K562 (cell line): ENCODE data around the gene PSMD13. TPM values are rescaled to one million over a fixed set of nuclear protein-coding genes. Genes with fewer than 3 reads are reported as not detected.
"Not testable (repeated sequence)": the region's sequence is repeated elsewhere in the genome, so short reads cannot be mapped to it uniquely, and the experiment has no call there.

Experiments
- ATAC-seq: fragments of 200-7000 bp; cut with Tn5 transposase; 3 replicates; pipeline ENCODE4 v1.9.1; 2020; ENCODE audit warnings: moderate library complexity
- BruUV-seq: library from RNA; stranded (reverse); fragments of 400-500 nt; replicated peaks from 2 replicates; lab custom pipeline; 2021; lab: Mats Ljungman, UMichigan
- CTCF ChIA-PET: fragments of 300-600 bp; formaldehyde crosslinking; extraction: SDS; loops from one replicate; lab custom pipeline; 2021; ENCODE audit warnings: low intra/inter-chr PET ratio; lab: Yijun Ruan, JAX
- POLR2A ChIA-PET: fragments of 300-600, 350-650 bp; sonication (Branson Sonifier 250); formaldehyde crosslinking; extraction: SDS; loops from one replicate; lab custom pipeline; 2021; ENCODE audit warnings: antibody characterized with exemption, inconsistent platforms; lab: Yijun Ruan, JAX
- DNase-seq, 4 experiments: peaks; one replicate each; pipeline versions ENCODE4 v3.0.0 to v3.0.0-alpha.2; 2011 to 2018; ENCODE audit warnings: low spot score in 3 of 4, mixed read lengths in 3 of 4; ENCODE audit errors: extremely low read depth in 1 of 4
- FAIRE-seq: peaks from 2 replicates; lab custom pipeline; 2011; peaks lifted over from hg19 to GRCh38; lab: Jason Lieb, UNC
- H2AFZ ChIP-seq: 2 replicates; pipeline ENCODE4 v1.6.0; 2011; ENCODE audit warnings: low read depth, low read length, control low read depth, inconsistent platforms
- H3K27ac ChIP-seq: fragments of 200-600 bp; 3 replicates; pipeline ENCODE4 v1.8.0; 2011; ENCODE audit warnings: low read depth, mild to moderate bottlenecking, control low read depth, inconsistent platforms, low read length, moderate library complexity, mixed read lengths; ENCODE audit errors: extremely low read depth
- H3K27me3 ChIP-seq, 2 experiments: fragments of 300-600 bp in 1 of 2; 2 replicates in 1 of 2; 3 replicates in 1 of 2; pipeline versions ENCODE4 v1.6.0 to v1.8.0; 2011; ENCODE audit warnings: inconsistent platforms in 2 of 2, low read length in 2 of 2, mild to moderate bottlenecking in 1 of 2, mixed read lengths in 1 of 2, moderate library complexity in 1 of 2; ENCODE audit not compliant: control insufficient read depth in 2 of 2, insufficient read depth in 2 of 2
- H3K36me3 ChIP-seq: fragments of 300-600 bp; 3 replicates; pipeline ENCODE4 v1.8.0; 2011; ENCODE audit warnings: mild to moderate bottlenecking, low read length, inconsistent platforms; ENCODE audit not compliant: control insufficient read depth, insufficient read depth
- H3K4me1 ChIP-seq, 2 experiments: fragments of 200-600 bp in 1 of 2; replicated peaks in 1 of 2; 2 replicates in 1 of 2; 3 replicates in 1 of 2; pipeline versions ENCODE4 v1.5.1 to v1.8.0; 2011; ENCODE audit warnings: inconsistent platforms in 2 of 2, low read length in 2 of 2, mild to moderate bottlenecking in 1 of 2, mixed read lengths in 1 of 2, moderate library complexity in 1 of 2; ENCODE audit not compliant: control insufficient read depth in 2 of 2, insufficient read depth in 2 of 2
- H3K4me2 ChIP-seq: 2 replicates; pipeline ENCODE4 v1.6.1; 2011; ENCODE audit warnings: low read length, control low read depth, inconsistent platforms, mixed read lengths; ENCODE audit not compliant: insufficient read depth
- H3K4me3 ChIP-seq: fragments of 200-600 bp; sonication (generic), shearing (Covaris generic); 2 replicates; pipeline ENCODE4 v1.5.1; 2016; ENCODE audit warnings: control low read depth, inconsistent platforms
- H3K79me2 ChIP-seq: fragments of 200-600 bp; 3 replicates; pipeline ENCODE4 v1.8.0; 2011; ENCODE audit warnings: low read length, inconsistent platforms; ENCODE audit not compliant: control insufficient read depth, insufficient read depth
- H3K9ac ChIP-seq, 2 experiments: 2 replicates each; pipeline versions ENCODE4 v1.6.0 to v1.6.1; 2011; ENCODE audit warnings: low read depth in 2 of 2, low read length in 2 of 2, control low read depth in 1 of 2, inconsistent platforms in 1 of 2, mild to moderate bottlenecking in 1 of 2, mixed read lengths in 1 of 2; ENCODE audit not compliant: insufficient read depth in 1 of 2
- H3K9me1 ChIP-seq: one replicate; pipeline ENCODE4 v1.6.0; 2011; ENCODE audit warnings: inconsistent platforms, mild to moderate bottlenecking, low read length, moderate library complexity; ENCODE audit not compliant: control insufficient read depth, insufficient read depth
- H3K9me3 ChIP-seq: replicated peaks from 2 replicates; pipeline ENCODE4 v1.5.1; 2011; ENCODE audit warnings: low read depth, low read length, inconsistent platforms; ENCODE audit not compliant: control insufficient read depth, insufficient read depth
- H4K20me1 ChIP-seq: replicated peaks from 2 replicates; pipeline ENCODE4 v1.6.1; 2011; ENCODE audit warnings: low read length, inconsistent platforms, mixed read lengths; ENCODE audit not compliant: control insufficient read depth, insufficient read depth
- ATF1 ChIP-seq, 2 experiments: fragments of 450-650 bp in 1 of 2; IDR thresholded peaks; 2 replicates each; pipeline ENCODE4 v1.6.1; 2016; ENCODE audit warnings: missing compliant biosample characterization in 1 of 2, missing genetic modification characterization in 1 of 2
- L3MBTL2 ChIP-seq: fragments of 450-650 bp; IDR thresholded peaks from 2 replicates; pipeline ENCODE4 v1.6.1; 2016; ENCODE audit warnings: mild to moderate bottlenecking, moderate library complexity
- SFPQ ChIP-seq: fragments of 200-400 bp; formaldehyde crosslinking; IDR thresholded peaks from 2 replicates; pipeline ENCODE4 v1.6.1; 2017; ENCODE audit warnings: mild to moderate bottlenecking, low read depth, low read length, moderate library complexity
- TRIM24 ChIP-seq, 2 experiments: fragments of 450-650 bp; IDR thresholded peaks; 2 replicates each; pipeline ENCODE4 v1.6.1; 2016
- ZBTB1 ChIP-seq: sonication (generic); formaldehyde crosslinking; IDR thresholded peaks from 2 replicates; pipeline ENCODE4 v1.8.1; 2023; ENCODE audit warnings: missing genetic modification reagents, low read depth, mild to moderate bottlenecking, borderline replicate concordance
- ZBTB34 ChIP-seq: fragments of 250-450 bp; sonication (Bioruptor Pico); IDR thresholded peaks from 2 replicates; pipeline ENCODE4 v1.8.0; 2021; ENCODE audit warnings: mild to moderate bottlenecking, moderate library complexity
- WGBS: fragments of 100-300 bp; shearing (Covaris generic); methylation state at CpG from one replicate; pipeline ENCODE4 v1.1.6; 2016; ENCODE audit warnings: low coverage, mixed read lengths; ENCODE audit not compliant: insufficient coverage; ENCODE audit errors: missing lambda C conversion rate; 5-methylcytosine and 5-hydroxymethylcytosine counted together
- in situ Hi-C: fragments of 300-500 bp; cut with MboI; formaldehyde crosslinking; loops from 4 replicates; pipeline ENCODE4 v1.15.0; 2018; ENCODE audit warnings: inconsistent platforms, mixed read lengths
- intact Hi-C: fragments of 100-400 bp; cut with micrococcal nuclease; formaldehyde crosslinking; loops from 2 replicates; pipeline ENCODE4 v1.14.2; 2022
- polyA plus RNA-seq, 8 experiments: library from polyadenylated mRNA; depleted of rRNA in 4 of 8; stranded (reverse) in 5 of 8; unstranded in 3 of 8; fragments of >200 nt; fragmentation: Nextera tagmentation in 2 of 8; fragmentation: Illumina TruSeq in 1 of 8; extraction: Ambion mirVana in 2 of 8; extraction: Trizol in 1 of 8; gene quantifications; 2 replicates each; pipeline versions ENCODE4 v1.2.1 to v1.2.3, GENCODE V29; 2011 to 2014; ENCODE audit warnings: inconsistent platforms in 1 of 8, missing spikeins in 1 of 8
- total RNA-seq, 7 experiments: library from RNA; depleted of rRNA in 6 of 7; stranded (reverse); fragments of >200 nt in 6 of 7; fragmentation: Illumina TruSeq in 2 of 7; extraction: Trizol in 2 of 7; gene quantifications; 2 replicates each; pipeline versions ENCODE4 v1.2.1 to v1.2.3, GENCODE V29; 2011 to 2021; ENCODE audit warnings: low replicate concordance in 1 of 7

The PSMD13 gene
- total and polyA plus RNA-seq, 9 of the 15 experiments (the other 6 are each of a cell fraction or from before 2014, with no cell fraction given) = 185 to 383 (median 267) TPM

DNA sequence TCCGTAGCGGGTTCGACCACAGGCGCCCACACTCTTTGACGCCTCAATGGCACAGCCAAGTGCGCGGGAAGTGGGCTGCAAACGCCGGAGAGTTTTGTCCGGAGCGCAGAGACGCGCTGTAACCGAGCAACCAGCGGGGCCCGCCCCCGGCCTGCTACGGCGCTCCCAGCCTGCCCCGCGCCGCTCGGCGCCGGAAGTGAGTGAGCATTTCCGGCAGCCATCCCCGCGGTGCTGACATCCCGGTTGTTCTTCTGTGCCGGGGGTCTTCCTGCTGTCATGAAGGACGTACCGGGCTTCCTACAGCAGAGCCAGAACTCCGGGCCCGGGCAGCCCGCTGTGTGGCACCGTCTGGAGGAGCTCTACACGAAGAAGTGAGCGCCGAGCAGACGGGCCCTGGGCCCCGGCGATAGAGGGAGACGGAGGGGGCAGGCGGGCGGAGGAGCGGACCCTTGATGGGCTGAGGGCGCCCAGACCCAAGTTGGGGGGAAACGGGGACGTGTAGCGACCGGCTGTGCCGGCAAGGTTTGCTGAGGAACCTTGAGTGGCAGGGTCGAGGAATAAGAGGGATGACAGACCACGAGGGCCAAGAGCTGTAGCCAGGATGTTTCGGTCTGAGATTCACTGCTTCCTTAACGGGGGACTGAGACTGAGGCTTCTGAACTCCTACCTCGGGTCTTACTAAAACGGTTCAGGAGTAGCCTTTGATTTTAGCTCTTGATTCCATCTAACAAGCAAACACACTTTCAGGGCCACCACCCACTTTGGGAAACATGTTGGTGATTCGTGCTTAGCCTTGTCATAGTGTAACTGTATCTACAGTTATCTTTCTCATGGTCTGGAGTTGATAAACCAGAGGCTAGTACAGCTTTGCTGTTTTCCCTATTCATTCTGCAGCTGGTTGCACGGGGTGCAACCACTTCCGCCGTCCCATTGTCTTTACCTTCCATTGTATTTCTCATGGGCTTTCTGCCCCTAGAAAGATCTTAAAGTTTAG lies at the start of gene PSMD13 (continued):
- TF ChIP-seq L3MBTL2 = peak; percentile 55; the same call in 1 of the 2 replicates
- no peak for TF ChIP-seq ATF1 (CRISPR knock-in tag; IDR thresholded peaks at IDR 0.05)
- TF ChIP-seq ATF1 (tag; IDR thresholded peaks at IDR 0.05) = peak; percentile 66
- no peak; the same call in 1 of the 2 replicates for TF ChIP-seq ZBTB1 (CRISPR knock-in tag)
- TF ChIP-seq TRIM24 (IDR thresholded peaks at IDR 0.05) = no peak; a peak in 1 of 4 replicates
- TF ChIP-seq ZBTB34 (CRISPR knock-in tag) = no peak
- no peak for TF ChIP-seq SFPQ
- TF ChIP-seq, all 486 proteins: peak for 109

GRCh38 chr11:189200-189783 lies 47.5 kb upstream of the PSMD13 start:
- H3K79me2 ChIP-seq, ATAC-seq, H3K27me3 ChIP-seq, H3K4me1 ChIP-seq, H3K9ac ChIP-seq, H3K36me3 ChIP-seq, H3K4me3 ChIP-seq, H4K20me1 ChIP-seq, H3K4me2 ChIP-seq, CTCF ChIA-PET, H2AFZ ChIP-seq, FAIRE-seq, H3K27ac ChIP-seq, H3K9me1 ChIP-seq, BruUV-seq, POLR2A ChIA-PET, DNase-seq, in situ Hi-C loops, intact Hi-C loops, H3K9me3 ChIP-seq: not testable (repeated sequence)
- 84% methylated on average over 10 of the region's 55 CpGs for WGBS
